Measurements from ENCODE around the gene PAQR7. TPM values are rescaled to one million over a fixed set of nuclear protein-coding genes. Genes with fewer than 3 reads are reported as not detected.

PAQR7 gene
- total and polyA plus RNA-seq, 2 experiments from 2014 or later: 4.0 to 5.2 TPM

- ATAC-seq (no peak), DNase-seq (ENCODE audit: low spot score) (no peak)
- Histone ChIP-seq H3K27me3 (ENCODE audit: insufficient read depth) (no peaks in the 10 kb centered on the region), H3K27ac (ENCODE audit: low read depth) (no peak overlapping the region), H4K20me1 (replicated peaks; ENCODE audit: insufficient read depth) (peaks cover 36% of the 10 kb centered on the region), H3K4me1 (ENCODE audit: insufficient read depth) (no peaks in the 10 kb centered on the region), H3K4me3 (no peak overlapping the region), H3K4me2 (no peak overlapping the region), H3F3A (replicated peaks; ENCODE audit: low read depth) (peaks cover 4% of the 10 kb centered on the region; the same call in 1 of the 2 replicates), H2AFZ (no peak overlapping the region), H3K79me2 (replicated peaks; ENCODE audit: insufficient read depth) (0 out of 2 replicates have a peak, but pooled peaks cover 12% of the 10 kb centered on the region), H3K36me3 (ENCODE audit: insufficient read depth) (peaks cover 70% of the 10 kb centered on the region), H3K9me2 (ENCODE audit: insufficient read depth) (no peaks in the 10 kb centered on the region)
- Mint-ChIP-seq H3K4me3 (no peak overlapping the region), H3K36me3 (ENCODE audit: low read depth) (peaks cover 81% of the 10 kb centered on the region), H3K27ac (no peak overlapping the region), H3K9me3 (no peaks in the 10 kb centered on the region), H3K27me3 (ENCODE audit: insufficient read depth, low read depth, poor library complexity) (no peaks in the 10 kb centered on the region), H3K4me1 (no peaks in the 10 kb centered on the region)
- TF ChIP-seq STAT1 (IDR thresholded peaks at IDR 0.05; ENCODE audit: unreplicated experiment) (no peak), CTCF (conservative IDR thresholded peaks at IDR 0.05; ENCODE audit: low read depth in 2 of 2) (no peak), JUNB (IDR thresholded peaks at IDR 0.05; ENCODE audit: unreplicated experiment) (no peak), REST (IDR thresholded peaks at IDR 0.05; ENCODE audit: unreplicated experiment) (no peak), POLR2AphosphoS5 (IDR thresholded peaks at IDR 0.05; ENCODE audit: low read depth) (no peak), ZNF114 (CRISPR knock-in tag; IDR thresholded peaks at IDR 0.05) (no peak), EZH2phosphoT487 (IDR thresholded peaks at IDR 0.05; ENCODE audit: unreplicated experiment) (no peak), CREB1 (CRISPR knock-in tag; IDR thresholded peaks at IDR 0.05; ENCODE audit: low read depth) (no peak), ZNF331 (CRISPR knock-in tag; IDR thresholded peaks at IDR 0.05; ENCODE audit: low read depth) (no peak), NANOG (IDR thresholded peaks at IDR 0.05; ENCODE audit: borderline replicate concordance) (no peak), EZH2 (IDR thresholded peaks at IDR 0.05; ENCODE audit: low read depth, unreplicated experiment) (no peak)
- TF ChIP-seq, protein P1, sequence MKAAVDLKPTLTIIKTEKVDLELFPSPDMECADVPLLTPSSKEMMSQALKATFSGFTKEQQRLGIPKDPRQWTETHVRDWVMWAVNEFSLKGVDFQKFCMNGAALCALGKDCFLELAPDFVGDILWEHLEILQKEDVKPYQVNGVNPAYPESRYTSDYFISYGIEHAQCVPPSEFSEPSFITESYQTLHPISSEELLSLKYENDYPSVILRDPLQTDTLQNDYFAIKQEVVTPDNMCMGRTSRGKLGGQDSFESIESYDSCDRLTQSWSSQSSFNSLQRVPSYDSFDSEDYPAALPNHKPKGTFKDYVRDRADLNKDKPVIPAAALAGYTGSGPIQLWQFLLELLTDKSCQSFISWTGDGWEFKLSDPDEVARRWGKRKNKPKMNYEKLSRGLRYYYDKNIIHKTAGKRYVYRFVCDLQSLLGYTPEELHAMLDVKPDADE (IDR thresholded peaks at IDR 0.05): no peak
- TF ChIP-seq, protein P2, sequence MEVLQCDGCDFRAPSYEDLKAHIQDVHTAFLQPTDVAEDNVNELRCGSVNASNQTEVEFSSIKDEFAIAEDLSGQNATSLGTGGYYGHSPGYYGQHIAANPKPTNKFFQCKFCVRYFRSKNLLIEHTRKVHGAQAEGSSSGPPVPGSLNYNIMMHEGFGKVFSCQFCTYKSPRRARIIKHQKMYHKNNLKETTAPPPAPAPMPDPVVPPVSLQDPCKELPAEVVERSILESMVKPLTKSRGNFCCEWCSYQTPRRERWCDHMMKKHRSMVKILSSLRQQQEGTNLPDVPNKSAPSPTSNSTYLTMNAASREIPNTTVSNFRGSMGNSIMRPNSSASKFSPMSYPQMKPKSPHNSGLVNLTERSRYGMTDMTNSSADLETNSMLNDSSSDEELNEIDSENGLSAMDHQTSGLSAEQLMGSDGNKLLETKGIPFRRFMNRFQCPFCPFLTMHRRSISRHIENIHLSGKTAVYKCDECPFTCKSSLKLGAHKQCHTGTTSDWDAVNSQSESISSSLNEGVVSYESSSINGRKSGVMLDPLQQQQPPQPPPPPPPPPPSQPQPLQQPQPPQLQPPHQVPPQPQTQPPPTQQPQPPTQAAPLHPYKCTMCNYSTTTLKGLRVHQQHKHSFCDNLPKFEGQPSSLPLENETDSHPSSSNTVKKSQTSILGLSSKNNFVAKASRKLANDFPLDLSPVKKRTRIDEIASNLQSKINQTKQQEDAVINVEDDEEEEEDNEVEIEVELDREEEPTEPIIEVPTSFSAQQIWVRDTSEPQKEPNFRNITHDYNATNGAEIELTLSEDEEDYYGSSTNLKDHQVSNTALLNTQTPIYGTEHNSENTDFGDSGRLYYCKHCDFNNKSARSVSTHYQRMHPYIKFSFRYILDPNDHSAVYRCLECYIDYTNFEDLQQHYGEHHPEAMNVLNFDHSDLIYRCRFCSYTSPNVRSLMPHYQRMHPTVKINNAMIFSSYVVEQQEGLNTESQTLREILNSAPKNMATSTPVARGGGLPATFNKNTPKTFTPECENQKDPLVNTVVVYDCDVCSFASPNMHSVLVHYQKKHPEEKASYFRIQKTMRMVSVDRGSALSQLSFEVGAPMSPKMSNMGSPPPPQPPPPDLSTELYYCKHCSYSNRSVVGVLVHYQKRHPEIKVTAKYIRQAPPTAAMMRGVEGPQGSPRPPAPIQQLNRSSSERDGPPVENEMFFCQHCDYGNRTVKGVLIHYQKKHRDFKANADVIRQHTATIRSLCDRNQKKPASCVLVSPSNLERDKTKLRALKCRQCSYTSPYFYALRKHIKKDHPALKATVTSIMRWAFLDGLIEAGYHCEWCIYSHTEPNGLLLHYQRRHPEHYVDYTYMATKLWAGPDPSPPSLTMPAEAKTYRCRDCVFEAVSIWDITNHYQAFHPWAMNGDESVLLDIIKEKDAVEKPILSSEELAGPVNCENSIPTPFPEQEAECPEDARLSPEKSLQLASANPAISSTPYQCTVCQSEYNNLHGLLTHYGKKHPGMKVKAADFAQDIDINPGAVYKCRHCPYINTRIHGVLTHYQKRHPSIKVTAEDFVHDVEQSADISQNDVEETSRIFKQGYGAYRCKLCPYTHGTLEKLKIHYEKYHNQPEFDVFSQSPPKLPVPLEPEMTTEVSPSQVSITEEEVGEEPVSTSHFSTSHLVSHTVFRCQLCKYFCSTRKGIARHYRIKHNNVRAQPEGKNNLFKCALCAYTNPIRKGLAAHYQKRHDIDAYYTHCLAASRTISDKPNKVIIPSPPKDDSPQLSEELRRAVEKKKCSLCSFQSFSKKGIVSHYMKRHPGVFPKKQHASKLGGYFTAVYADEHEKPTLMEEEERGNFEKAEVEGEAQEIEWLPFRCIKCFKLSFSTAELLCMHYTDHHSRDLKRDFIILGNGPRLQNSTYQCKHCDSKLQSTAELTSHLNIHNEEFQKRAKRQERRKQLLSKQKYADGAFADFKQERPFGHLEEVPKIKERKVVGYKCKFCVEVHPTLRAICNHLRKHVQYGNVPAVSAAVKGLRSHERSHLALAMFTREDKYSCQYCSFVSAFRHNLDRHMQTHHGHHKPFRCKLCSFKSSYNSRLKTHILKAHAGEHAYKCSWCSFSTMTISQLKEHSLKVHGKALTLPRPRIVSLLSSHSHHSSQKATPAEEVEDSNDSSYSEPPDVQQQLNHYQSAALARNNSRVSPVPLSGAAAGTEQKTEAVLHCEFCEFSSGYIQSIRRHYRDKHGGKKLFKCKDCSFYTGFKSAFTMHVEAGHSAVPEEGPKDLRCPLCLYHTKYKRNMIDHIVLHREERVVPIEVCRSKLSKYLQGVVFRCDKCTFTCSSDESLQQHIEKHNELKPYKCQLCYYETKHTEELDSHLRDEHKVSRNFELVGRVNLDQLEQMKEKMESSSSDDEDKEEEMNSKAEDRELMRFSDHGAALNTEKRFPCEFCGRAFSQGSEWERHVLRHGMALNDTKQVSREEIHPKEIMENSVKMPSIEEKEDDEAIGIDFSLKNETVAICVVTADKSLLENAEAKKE (CRISPR knock-in tag; IDR thresholded peaks at IDR 0.05): no peak
Observed at GRCh38 chr1:25831569-25832196, 43.8 kb downstream of the PAQR7 start.

Data from GM23338 (cell line).